Measurements from ENCODE around the gene GPATCH8. TPM values are rescaled to one million over a fixed set of nuclear protein-coding genes. Genes with fewer than 3 reads are reported as not detected.

GPATCH8 gene
- polyA plus RNA-seq, 3 donors, result 8.8 to 15.9 (median 14.9) TPM

GRCh38 chr17:44353672-44354331 is 149.4 kb downstream of the GPATCH8 start:
- no peak overlapping the region for H3K27ac ChIP-seq (ENCODE audit: low read depth in 1 of 2, low read length in 2 of 2)
- H3K27ac Mint-ChIP-seq, result no peak overlapping the region

More at GRCh38 chr17:44353672-44354331, 149.4 kb downstream of the GPATCH8 start:
- peaks cover 38 to 45% of the 10 kb centered on the region in 2 donors for H3K36me3 Mint-ChIP-seq
- Histone ChIP-seq H3K4me2 (replicated peaks; ENCODE audit: extremely low read depth, low read length, poor library complexity, severe bottlenecking) (peak overlapping the region; percentile 76), H2AFZ (ENCODE audit: insufficient read depth, low read depth, low read length, poor library complexity, severe bottlenecking) (no peak overlapping the region), H3K79me2 (ENCODE audit: insufficient read depth, low read length) (peaks cover 19% of the 10 kb centered on the region), H3K4me3 (replicated peaks in 1 of 3; ENCODE audit: low read depth in 2 of 3, low read length in 3 of 3) (peak overlapping the region in 1 of 3 experiments; percentile 65), H3K9me3 (replicated peaks in 1 of 2; ENCODE audit: control insufficient read depth in 1 of 2, insufficient read depth in 1 of 2, low read length in 2 of 2) (no peaks in the 10 kb centered on the region), H4K20me1 (ENCODE audit: insufficient read depth, low read length) (peaks cover 49% of the 10 kb centered on the region), H3K4me1 (ENCODE audit: control insufficient read depth in 1 of 2, insufficient read depth in 2 of 2, low read length in 2 of 2) (peaks cover 18 to 46% of the 10 kb centered on the region in 2 donors), H3K27me3 (ENCODE audit: control insufficient read depth in 2 of 2, insufficient read depth in 2 of 2, low read length in 2 of 2) (peaks cover 0 to 5% of the 10 kb centered on the region in 2 donors), H3K9ac (ENCODE audit: insufficient read depth, low read length, poor library complexity, severe bottlenecking) (peak overlapping the region; percentile 15), H3K36me3 (replicated peaks in 1 of 2; ENCODE audit: control insufficient read depth in 1 of 2, insufficient read depth in 2 of 2, low read length in 2 of 2) (peaks cover 44 to 46% of the 10 kb centered on the region in 2 donors)
- TF ChIP-seq CTCF (IDR thresholded peaks at IDR 0.05), result no peak
- 18% methylated on average over 97 of the region's 98 CpGs for WGBS (ENCODE audit: insufficient coverage)
- peaks cover 0 to 4% (median 0%) of the 10 kb centered on the region in 7 donors for H3K9me3 Mint-ChIP-seq
- intact Hi-C loops (cut with micrococcal nuclease), result loop anchor here in 1 of 2 donors (5.0 kb wide), 1 partner anchor 37 kb away; no protein-coding TSS in a partner anchor
- peak overlapping the region; percentile 66 to 69 for H3K4me3 Mint-ChIP-seq
- H3K4me1 Mint-ChIP-seq, result peaks cover 26% of the 10 kb centered on the region
- peak in 1 of 3 donors; percentile 30 for DNase-seq
- H3K27me3 Mint-ChIP-seq (ENCODE audit: low read depth in 3 of 3), result peaks cover 8 to 29% (median 8%) of the 10 kb centered on the region in 3 donors
